Superior temporal gyrus (tissue), 1 donor: ENCODE measurements around the gene PLPPR3.

Experiments used
- DNase-seq: peaks from one replicate; pipeline ENCODE4 v3.0.0-alpha.2; 2016; ENCODE audit errors: extremely low spot score

PLPPR3 gene

DNA sequence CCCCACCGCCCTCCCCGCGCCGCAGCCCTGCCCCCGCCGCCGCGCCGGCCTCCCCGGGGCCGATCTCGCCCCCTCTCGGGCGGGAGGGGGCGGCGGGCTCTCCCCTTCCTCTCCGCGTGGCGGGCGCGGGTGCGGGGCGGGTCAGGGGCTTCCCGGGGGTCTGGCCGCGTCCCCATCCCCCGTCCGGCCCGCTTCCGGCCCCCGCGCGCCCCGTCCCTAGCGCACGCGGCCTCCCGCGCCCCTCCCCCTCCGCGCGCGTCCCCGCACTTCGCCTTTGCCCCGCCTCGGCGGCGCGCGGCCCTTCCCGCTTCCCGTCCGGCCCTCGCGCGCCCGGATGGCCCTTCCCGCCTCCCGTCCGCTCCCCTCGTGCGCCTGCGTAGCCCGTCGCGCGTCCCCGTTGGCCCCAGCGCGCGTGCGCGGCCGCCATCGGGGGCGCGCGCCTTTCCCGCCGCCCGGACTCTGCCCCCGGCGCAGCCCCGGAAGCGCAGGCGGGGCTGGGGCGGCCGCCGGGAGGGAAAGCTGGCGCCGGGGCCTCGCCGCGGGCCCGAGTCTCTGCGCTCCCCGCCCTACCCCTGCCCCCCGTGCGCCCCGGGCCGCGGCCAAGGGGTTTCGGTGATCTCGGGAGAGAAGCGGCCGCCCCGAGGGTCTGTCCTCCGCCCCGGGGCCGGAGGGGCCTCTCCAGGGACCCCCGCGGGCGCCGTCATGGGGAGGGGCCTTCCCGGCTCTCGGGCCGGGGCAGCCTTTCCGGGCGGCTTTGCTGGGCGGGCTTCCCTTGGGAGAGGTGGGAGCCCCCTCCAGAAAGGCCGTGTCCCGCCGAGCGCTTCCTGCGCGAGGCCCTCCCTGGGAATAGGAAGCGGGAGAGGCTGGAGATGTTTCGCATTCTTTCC lies 24.0 kb downstream of the PLPPR3 start:
- peak; percentile 70 for DNase-seq

DNA sequence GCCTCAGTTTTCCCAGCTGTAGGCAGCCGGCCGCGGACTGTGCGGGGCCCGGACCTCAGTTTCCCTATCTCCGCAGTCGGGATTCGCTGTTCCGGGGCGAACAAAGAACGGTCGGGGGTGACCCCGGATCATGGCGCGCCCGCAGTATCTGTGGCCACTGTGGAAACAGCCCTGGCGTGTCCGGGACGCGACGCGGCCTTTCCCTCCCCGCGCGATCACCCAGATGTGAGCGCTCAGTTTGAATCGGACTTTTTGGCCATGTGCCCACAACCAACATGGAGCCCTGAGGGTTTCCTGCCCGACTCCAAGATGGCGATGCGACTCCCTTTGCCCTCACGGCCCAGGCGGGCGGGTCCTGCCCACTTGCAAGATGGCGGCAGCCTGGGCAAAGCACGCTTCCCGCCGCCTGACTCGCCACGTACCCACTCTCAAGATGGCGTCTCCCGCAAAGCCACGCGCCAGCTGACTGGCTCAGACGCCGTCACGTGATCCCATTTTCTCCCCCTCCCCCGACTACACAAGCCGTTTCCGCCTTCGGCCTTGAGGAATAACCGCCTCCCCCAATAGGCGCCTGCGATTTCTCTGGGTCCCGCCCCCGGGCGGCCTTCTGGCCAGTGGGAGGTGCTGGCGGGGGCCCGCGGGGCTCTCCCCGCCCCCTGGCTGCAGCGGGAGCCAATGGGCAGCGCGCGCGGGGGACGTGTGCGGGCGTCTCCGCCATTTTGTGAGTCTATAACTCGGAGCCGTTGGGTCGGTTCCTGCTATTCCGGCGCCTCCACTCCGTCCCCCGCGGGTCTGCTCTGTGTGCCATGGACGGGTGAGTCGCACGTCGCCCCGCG lies 24.8 kb downstream of the PLPPR3 start, which contains the start of gene PTBP1:
TSS of gene PTBP1 (plus strand) at position 761 of the 836 bp plus-strand sequence. CDS start at position 807, 46 bp downstream.
- peak; percentile 100 for DNase-seq

DNA sequence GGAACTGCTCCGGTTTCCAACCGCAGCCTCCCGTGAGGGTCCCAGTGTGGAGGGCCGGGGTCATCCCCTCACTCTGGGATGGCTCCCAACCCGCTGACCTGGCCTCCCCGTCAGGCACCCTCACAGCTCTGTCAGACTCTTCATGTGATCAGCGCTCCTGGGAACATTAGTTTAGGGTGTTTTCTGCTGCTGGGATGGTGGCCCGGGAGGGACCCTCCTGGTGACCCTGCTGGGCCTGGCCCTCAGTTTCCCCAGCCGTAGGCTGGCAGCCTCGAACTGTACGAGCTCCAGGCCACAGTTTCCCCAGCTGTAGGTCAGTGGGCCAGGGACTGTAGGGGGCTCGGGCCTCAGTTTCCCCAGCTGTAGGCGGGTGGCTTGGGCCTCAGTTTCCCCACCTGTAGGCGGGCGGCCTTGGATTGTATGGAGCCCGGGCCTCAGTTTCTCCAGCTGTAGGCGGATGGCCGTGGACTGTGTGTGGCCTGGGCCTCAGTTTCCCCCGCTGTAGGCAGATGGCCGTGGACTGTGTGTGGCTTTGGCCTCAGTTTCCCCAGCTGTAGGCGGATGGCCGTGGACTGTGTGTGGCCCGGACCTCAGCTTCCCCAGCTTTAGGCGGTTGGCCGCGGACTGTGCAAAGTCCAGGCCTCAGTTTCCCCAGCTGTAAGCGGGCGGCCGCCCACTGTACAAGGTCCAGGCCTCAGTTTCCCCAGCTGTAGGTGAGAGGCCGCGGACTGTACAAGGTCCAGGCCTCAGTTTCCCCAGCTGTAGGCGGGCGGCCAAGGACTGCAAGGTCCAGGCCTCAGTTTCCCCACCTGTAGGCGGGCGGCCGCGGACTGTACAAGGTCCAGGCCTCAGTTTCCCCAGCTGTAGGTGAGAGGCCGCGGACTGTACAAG lies 25.8 kb downstream of the PLPPR3 start:
- no peak for DNase-seq

DNA sequence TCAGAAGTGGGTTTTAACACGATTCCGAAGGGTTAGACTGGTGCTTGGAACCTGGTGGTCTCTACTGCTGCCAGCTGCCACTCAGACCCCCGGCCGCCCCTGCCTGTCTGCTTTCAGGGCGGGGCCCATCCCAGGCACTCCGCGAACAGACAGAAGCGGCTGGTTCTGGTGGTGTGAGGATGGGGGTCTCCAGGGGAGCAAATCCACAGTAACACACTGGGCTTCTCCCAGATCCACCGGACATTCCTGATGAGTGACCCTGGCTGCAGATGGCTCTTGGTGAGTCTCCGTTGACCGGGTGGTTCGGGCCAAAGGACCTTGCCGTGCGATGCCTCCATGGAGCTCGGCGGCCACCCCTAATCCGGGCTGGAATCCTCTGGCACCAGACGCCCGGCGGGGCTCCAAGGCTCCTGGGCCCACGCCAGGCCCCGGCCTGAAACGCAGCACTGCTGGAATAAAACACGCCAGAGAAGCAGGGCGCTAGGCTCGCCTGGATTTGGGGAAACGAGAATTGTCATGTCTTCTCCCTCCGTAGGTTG lies 26.6 kb downstream of the PLPPR3 start:
- DNase-seq = no peak

DNA sequence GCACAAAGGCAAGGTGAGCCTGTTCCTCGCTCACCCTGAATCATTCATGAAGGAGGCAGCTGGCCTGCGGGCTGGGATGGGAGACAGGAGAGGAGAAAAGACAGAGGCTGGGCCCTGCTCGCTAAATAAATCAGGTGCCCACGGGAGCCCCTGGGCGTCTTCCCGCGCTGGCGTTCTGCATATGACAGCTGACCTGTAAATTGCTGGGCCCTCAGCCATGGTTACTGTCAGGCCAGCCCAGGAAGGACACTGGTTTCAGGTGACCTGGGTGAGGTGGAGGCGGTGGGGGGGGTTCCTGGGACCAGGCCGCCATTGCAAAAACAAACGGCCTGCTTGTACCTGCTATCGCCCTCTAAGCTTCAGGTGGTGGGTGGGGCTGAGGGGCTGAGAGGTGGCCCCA lies 27.9 kb downstream of the PLPPR3 start:
- DNase-seq = no peak

DNA sequence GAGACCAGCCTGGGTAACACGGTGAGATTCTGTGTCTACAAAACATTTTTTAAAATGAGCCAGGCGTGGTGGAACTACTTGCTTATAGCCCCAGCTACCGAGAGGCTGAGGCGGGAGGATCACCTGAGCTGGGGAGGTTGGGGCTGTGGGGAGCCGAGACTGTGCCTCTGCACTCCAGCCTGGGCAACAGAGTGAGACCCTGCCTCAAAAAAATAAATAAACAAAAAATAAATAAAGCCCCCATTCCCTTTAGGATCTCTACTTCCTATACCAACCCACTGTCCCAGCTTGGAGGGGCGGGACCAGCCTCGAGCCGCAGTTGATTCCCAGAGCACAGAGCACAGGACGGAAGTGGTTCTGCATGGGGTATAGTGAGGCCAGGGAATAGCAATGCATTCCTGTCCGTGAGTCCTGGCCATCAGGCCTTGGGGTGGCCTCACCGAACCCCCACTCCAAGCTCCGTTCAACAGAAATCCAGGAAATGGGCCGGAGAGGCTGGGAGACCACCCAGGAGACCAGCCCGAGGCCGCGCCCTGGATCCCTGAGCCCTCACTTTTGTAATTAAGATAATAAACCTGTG lies 29.4 kb downstream of the PLPPR3 start:
- DNase-seq = no peak

DNA sequence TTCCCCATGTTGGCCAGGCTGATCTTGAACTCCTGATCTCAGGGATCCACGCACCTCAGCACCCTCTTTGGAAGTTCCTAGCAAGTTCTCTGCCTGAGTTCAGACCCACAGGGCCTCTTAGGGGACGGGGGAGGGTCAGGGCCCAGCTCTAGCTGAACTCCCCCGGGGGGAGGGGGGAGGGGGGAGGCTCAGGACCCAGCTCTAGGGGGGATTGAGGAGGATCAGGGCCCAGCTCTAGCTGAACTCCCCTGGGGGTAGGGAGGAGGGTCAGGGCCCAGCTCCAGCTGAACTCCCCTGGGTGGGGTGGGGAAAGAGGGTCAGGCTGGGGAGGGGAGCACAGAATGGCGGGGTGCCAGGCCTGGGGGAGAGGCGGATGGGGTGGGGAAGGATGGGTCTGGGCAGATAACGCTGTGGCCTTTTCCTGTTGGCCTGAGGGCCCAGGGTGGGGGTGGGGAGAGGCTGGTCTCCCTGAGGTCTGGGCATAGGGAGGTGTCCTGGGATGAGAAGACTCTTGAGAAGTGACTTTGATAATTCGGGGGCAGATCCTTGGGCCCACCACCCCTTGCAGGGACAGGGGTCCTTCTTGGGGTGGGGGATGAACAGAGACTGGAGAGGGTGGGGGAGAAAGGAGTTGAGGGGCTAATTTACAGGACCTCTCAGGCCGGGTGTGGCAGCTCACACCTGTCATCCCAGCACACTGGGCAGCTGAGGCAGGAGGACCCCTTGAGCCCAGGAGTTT lies 30.0 kb downstream of the PLPPR3 start:
- no peak for DNase-seq

DNA sequence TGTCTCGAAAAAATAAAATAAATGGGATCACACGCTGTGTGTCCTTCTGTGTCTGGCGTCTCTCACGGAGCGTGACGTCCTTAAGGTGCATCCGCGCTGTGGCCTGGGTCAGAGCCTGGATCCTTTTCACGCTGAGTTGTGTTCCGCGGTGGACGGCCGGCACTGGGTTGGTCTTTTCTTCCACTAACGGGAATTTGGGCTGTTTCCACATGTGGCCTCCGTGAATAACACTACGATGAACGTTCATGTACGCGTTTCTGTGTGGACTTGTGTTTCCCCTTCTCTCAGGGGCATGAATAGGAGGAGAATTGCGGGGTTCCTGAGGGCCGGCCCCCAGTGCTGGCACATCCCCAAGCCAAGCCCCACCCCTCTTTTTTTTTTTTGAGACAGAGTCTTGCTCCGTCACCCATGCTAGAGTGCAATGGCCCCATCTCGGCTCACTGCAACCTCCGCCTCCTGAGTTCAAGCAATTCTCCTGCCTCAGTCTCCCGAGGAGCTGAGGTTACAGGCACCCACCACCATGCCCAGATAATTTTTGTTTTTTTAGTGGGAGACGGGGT lies 30.7 kb downstream of the PLPPR3 start:
- DNase-seq = no peak

DNA sequence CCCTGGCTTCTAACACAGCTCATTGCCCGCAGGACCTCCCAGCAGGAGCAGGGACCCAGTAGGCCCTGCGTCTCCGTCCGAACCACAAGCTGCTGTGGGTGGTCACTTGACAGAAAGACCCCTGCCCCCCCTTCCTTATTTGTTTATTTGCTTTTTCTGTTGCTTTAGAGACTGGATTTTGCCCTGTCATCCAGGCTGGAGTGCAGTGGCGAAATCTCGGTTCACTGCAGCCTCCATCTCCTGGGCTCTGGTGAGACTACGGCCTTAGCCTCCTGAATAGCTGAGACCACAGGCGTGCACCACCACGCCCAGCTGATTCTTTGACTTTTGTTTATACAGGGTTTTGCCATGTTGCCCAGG lies 32.1 kb downstream of the PLPPR3 start:
- no peak for DNase-seq

DNA sequence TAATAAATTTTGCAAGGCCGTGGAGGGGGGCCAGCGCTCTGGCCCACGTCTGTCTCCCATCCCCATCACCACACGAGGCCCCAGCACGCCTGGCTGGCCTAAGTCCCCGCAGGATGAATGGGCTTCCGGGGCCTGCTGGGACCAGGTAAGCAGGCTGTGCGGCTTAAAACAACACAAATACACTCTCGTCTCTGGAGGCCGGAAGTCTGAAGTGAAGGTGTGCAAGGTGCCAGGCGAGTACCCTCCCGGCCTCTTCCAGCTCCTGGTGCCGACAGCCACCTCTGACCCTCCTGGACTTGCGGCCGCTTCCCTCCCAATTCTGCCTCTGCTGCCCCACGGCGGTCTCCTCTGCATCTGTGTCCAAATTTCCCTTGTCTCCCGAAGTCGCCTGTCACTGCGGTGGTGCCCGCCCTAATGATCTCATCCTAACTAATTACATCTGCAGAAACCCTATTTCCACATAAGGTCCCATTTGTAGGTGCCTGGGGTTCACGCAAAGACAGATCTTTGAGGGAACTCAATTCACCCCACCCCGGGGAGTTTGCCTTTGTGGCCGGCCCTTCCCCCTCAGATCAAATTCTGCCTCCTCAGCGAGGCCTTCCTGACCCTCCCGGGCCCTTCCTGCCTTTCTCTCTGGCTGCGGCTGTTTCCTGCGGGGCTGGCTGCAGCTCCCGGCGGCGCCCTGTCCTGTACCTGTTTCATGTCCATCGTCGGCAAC lies 32.6 kb downstream of the PLPPR3 start:
- no peak for DNase-seq

DNA sequence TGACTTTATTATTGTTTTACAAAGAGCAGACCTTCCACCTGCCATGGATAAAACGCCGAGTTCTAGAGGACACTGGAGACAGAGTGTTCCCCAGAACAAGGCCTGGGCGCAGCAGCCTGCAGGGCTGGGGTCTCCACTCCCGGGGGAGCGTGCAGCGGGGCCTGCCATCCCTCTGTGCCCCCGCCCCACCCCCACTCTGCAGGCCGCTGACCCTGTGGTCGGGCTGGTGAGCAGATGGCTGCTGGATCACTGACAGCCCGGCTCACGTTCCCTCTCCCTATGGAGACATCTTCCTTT lies 33.1 kb downstream of the PLPPR3 start:
- DNase-seq = no peak

DNA sequence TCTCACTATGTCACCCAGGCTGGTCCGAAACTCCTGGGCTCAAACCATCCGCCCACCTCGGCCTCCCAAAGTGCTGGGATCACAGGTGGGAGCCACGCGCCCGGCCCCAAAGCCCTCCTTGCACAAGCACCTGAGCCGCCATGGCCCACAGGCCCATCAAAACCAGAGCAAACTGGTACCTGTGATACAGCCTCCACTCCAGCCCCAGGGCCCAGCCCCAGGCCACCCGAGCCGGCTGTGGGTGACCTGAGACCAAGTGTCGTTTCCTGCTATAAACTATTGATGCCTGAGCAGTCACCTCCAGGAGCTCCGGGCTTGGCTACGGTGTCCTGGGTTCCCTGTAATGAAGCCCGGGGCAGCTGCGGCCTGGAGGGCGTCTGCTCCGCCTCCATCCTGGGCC lies 34.2 kb downstream of the PLPPR3 start:
- no peak for DNase-seq

DNA sequence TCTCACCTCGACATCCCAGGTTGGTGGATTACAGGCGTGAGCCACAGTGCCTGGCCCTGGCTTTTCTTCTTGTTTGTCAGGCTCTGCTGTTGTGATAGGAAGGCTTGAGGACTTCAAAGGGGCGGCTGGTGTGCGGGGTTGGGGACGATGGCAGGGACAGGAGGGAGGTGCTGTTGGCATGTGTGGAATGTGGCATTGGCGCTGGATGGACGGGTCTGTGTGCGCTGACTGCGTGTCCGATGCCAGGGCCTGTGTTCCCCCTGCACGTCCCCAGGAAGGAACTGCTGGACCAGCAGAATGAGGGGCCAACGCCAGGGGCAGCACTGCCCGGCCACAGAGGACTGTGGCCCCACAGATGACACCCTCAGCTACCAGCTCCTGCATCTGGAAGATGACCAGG lies 37.2 kb downstream of the PLPPR3 start:
- DNase-seq = no peak

DNA sequence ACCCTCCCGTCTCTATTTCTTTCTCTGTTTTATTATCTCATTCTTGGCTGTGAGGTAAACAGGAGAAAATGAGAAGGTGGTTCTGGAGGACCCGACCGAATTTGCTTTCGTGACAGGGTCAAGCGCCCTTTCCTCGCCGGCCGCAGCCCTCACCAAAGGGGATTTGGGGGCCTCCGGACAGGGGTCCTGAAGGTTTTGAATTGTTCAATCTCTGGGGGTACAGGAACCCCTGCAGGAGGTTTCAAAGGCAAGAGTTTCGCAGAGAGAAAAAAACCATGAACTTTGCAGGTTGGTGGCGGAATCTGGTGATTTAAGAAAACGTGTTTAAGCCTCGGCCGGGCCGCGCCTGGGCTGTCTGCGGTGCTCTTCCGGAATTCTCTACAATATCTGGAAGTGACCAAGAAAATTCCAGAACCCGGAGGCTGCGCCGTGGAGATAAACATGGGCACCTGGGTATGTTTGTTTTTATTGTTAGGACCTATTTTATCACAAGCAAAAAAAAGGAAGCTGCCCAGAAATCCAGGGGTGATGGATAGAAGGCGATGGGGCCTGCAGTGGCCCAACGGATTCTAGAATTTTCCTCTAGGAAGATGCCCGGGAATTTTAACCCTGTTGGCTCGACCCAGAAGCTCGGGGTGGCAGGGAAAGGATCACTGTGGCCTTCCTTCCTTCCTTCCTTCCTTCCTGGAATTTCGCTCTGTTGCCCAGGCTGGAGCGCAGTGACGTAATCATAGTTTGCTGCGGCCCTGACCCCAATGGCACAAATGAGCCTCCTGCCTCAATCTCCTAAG lies 38.7 kb downstream of the PLPPR3 start:
- DNase-seq = no peak

DNA sequence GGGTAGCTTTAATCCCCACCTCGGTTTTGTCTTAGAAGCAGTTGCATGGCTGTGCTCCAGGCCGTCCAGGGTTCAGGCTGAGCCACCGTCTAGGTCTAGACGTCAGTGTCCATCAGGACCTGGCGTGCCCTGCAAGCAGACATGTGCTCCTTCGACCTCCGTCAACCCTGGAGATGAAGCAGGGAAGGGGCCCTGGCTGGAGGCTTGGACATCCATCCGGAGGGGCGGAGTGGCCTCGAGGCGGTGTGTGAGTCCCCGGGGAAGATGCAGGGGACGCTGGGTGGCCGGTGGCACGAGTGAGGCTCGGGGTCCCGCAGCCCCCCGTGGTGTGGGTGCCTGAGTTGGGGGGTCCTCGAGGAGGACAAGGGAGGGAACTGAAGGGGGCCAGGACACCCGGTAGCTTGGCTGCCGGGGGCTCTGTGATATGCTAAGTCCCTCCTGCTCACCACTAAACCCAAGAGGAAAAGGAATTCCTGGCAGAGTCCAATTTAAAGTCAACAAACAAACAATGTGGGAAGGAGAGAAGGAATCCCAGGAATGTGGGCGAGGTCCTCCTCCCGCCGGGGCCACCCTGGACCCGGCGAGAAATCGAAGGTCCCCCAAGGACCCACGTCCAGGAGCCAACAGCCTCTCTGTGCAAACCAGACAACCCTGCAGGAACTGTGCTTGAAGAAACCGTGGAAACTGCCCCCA lies 39.4 kb downstream of the PLPPR3 start:
- DNase-seq = no peak

DNA sequence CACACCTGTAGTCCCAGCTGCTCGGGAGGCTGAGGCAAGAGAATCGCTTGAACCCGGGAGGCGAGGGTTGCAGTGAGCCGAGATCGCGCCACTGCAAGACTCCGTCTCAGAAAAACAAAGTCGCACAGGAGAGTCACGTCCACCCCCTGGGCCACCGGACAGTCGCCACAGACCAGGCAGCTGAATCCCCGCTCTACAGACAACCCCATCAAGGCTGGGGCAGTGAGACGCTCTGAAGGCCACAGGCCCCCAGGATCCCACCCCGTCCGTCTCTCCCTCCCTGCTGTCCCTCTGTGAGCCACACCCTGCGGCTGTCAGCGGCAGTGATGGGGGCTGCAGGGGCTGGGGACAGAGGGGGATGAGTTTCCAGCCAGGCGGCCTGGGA lies 40.0 kb downstream of the PLPPR3 start:
- no peak for DNase-seq

DNA sequence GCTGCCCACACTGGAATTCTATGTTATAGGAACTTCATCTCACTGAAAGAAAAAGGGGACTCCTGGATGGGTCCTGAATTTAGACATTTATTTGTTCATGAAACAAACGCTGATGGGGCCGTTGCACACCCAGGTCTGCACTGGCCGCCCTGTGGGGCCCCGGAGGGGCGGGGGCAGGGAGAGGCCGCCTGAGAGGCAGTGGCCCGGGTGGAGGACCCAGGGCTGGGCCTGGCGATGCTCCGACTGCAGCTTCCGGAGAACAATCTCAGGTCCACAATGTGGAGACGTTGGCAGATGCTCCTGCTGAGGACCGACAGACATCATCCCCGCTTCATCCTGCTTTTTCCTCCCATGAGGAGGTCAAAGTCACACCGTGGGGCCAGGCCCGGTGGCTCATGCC lies 40.8 kb downstream of the PLPPR3 start:
- no peak for DNase-seq

DNA sequence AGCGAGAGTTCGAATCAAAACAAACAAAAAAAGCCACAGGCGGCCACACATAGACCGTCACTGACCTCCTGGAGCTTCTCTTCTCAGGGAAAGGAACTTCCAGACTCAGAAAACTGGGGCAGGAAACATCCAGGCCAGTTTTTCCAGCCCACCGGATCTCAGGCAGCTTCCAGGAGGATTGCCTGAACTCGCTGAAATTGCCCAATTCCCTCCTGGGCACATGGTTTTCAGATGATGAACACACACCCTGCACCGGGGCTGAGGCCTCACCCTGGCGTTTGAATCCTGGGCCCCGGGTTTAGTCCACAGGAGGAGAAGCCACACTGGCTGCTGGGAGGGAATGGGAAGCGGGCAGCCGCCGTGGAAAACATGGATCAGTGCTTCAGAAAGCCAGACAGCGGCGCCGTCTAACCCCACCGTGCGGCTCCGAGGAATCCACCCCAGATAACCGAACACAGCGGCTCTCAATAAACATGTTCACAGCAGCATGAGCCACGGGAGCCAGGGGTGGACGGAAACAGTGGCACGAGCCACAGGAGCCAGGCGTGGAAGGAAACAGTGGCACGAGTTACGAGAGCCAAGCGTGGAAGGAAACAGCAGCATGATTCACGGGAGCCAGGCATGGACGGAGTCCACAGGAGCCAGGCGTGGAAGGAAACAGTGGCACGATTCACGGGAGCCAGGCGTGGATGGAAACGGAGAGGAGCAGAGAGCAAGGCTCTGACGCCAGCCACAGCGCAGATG lies 42.7 kb downstream of the PLPPR3 start:
- no peak for DNase-seq
